ENCODE results near the gene IGFBP5.

DNA sequence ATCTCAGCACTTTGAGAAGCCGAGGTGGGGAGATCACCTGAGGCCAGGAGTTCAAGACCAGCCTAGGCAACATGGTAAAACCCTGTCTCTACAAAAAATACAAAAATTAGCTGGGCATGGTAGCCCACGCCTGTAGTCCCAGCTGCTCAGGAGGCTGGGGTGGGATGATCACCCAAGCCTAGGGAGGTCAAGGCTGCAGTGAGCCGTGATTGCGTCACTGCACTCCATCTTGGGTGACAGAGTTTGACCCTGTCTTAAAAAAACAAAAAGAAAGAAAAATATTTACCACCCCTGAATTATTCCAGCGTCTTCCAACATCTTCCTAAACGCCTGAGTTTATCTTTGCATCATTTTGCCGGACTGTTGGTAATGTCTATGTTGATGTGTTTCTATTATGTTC lies 6.2 kb upstream of the IGFBP5 start:
- TF ChIP-seq ZFP3 (CRISPR knock-in tag; IDR thresholded peaks at IDR 0.05) = no peak
- TF ChIP-seq BACH2 (CRISPR knock-in tag; IDR thresholded peaks at IDR 0.05; ENCODE audit: borderline replicate concordance) = no peak
- no peak for TF ChIP-seq ZNF565 (CRISPR knock-in tag; conservative IDR thresholded peaks at IDR 0.05; ENCODE audit: low read depth)
- TF ChIP-seq TCF4 (CRISPR knock-in tag; IDR thresholded peaks at IDR 0.05; ENCODE audit: borderline replicate concordance) = no peak
